Mesenchymal stem cell (in vitro differentiated cells and primary cell): ENCODE measurements around the gene ABHD3.
"Not testable (repeated sequence)": the region's sequence is repeated elsewhere in the genome, so short reads cannot be mapped to it uniquely, and the experiment has no call there.

Source experiments
- DNase-seq: peaks from one replicate; pipeline ENCODE4 v3.0.0-alpha.2; 2013
- H2AFZ ChIP-seq: one replicate; pipeline ENCODE4 v1.6.1; 2013; ENCODE audit warnings: low read depth, mild to moderate bottlenecking, control low read depth, inconsistent platforms, low read length, moderate library complexity
- H2AK5ac ChIP-seq: 2 replicates; pipeline ENCODE4 v1.6.1; 2013; ENCODE audit warnings: low read length, moderate library complexity, mild to moderate bottlenecking, inconsistent platforms; ENCODE audit not compliant: severe bottlenecking
- H2BK120ac ChIP-seq: one replicate; pipeline ENCODE4 v1.6.1; 2013; ENCODE audit warnings: low read depth, mild to moderate bottlenecking, inconsistent platforms, low read length, moderate library complexity
- H2BK12ac ChIP-seq, 2 experiments: one replicate each; pipeline ENCODE4 v1.6.1; 2013; ENCODE audit warnings: inconsistent platforms in 2 of 2, low read length in 2 of 2, mild to moderate bottlenecking in 2 of 2, moderate library complexity in 2 of 2, control low read depth in 1 of 2
- H2BK15ac ChIP-seq: one replicate; pipeline ENCODE4 v1.6.1; 2013; ENCODE audit warnings: mild to moderate bottlenecking, low read depth, inconsistent platforms; ENCODE audit not compliant: poor library complexity, severe bottlenecking
- H2BK5ac ChIP-seq: 2 replicates; pipeline ENCODE4 v1.6.1; 2013; ENCODE audit warnings: low read depth, mild to moderate bottlenecking, low read length, control low read depth, inconsistent platforms; ENCODE audit not compliant: poor library complexity, severe bottlenecking
- H3K14ac ChIP-seq, 2 experiments: one replicate each; pipeline ENCODE4 v1.6.1; 2013; ENCODE audit warnings: inconsistent platforms in 2 of 2, low read length in 2 of 2, control low read depth in 1 of 2, mild to moderate bottlenecking in 1 of 2, moderate library complexity in 1 of 2
- H3K18ac ChIP-seq, 2 experiments: one replicate each; pipeline ENCODE4 v1.6.1; 2013; ENCODE audit warnings: inconsistent platforms in 2 of 2, low read length in 2 of 2, control low read depth in 1 of 2, low read depth in 1 of 2, mild to moderate bottlenecking in 1 of 2
- H3K23ac ChIP-seq, 2 experiments: one replicate each; pipeline ENCODE4 v1.6.1; 2013; ENCODE audit warnings: inconsistent platforms in 2 of 2, low read length in 2 of 2, mild to moderate bottlenecking in 2 of 2, moderate library complexity in 2 of 2, control low read depth in 1 of 2
- H3K27ac ChIP-seq: 2 replicates; pipeline ENCODE4 v1.5.1; 2013; ENCODE audit warnings: mild to moderate bottlenecking, moderate library complexity, low read length, control low read depth, inconsistent platforms; ENCODE audit not compliant: poor library complexity, severe bottlenecking
- H3K27me3 ChIP-seq, 2 experiments: 2 replicates each; pipeline versions ENCODE4 v1.6.1 to v1.7.0; 2013; ENCODE audit warnings: low read length in 2 of 2, mild to moderate bottlenecking in 2 of 2, moderate library complexity in 2 of 2, control low read depth in 1 of 2, inconsistent platforms in 1 of 2; ENCODE audit not compliant: control insufficient read depth in 1 of 2, insufficient read depth in 1 of 2
- H3K36me3 ChIP-seq, 2 experiments: 2 replicates each; pipeline versions ENCODE4 v1.6.1 to v1.7.0; 2013; ENCODE audit warnings: low read length in 2 of 2, control low read depth in 1 of 2, inconsistent platforms in 1 of 2, low read depth in 1 of 2, mild to moderate bottlenecking in 1 of 2; ENCODE audit not compliant: insufficient read depth in 2 of 2, control insufficient read depth in 1 of 2
- H3K4ac ChIP-seq, 2 experiments: one replicate each; pipeline ENCODE4 v1.6.1; 2013; ENCODE audit warnings: inconsistent platforms in 2 of 2, low read length in 2 of 2, mild to moderate bottlenecking in 2 of 2, moderate library complexity in 2 of 2, control low read depth in 1 of 2, low read depth in 1 of 2
- H3K4me1 ChIP-seq: 2 replicates; pipeline ENCODE4 v1.6.1; 2013; ENCODE audit warnings: low read depth, low read length, control low read depth; ENCODE audit not compliant: control insufficient read depth, insufficient read depth
- H3K4me2 ChIP-seq: 2 replicates; pipeline ENCODE4 v1.6.1; 2013; ENCODE audit warnings: low read length, mild to moderate bottlenecking, inconsistent platforms; ENCODE audit not compliant: poor library complexity, severe bottlenecking
- H3K4me3 ChIP-seq, 2 experiments: 2 replicates each; pipeline versions ENCODE4 v1.5.1 to v1.7.0; 2013; ENCODE audit warnings: low read length in 2 of 2, mild to moderate bottlenecking in 2 of 2, control low read depth in 1 of 2, low read depth in 1 of 2; ENCODE audit not compliant: insufficient read depth in 1 of 2
- H3K79me1 ChIP-seq: replicated peaks from 2 replicates; pipeline ENCODE4 v1.6.1; 2013; ENCODE audit warnings: mild to moderate bottlenecking, control low read depth, low read length, inconsistent platforms; ENCODE audit not compliant: poor library complexity, severe bottlenecking
- H3K9ac ChIP-seq: 2 replicates; pipeline ENCODE4 v1.7.0; 2013; ENCODE audit warnings: mild to moderate bottlenecking, low read length, moderate library complexity
- H3K9me3 ChIP-seq: 2 replicates; pipeline ENCODE4 v1.7.0; 2013; ENCODE audit warnings: mild to moderate bottlenecking, low read length; ENCODE audit not compliant: control insufficient read depth
- H4K8ac ChIP-seq: one replicate; pipeline ENCODE4 v1.6.1; 2013; ENCODE audit warnings: inconsistent platforms, mild to moderate bottlenecking, low read length, moderate library complexity
- H4K91ac ChIP-seq: one replicate; pipeline ENCODE4 v1.6.1; 2013; ENCODE audit warnings: mild to moderate bottlenecking, low read length, inconsistent platforms
- WGBS: methylation state at CpG from one replicate; pipeline ENCODE4 v1.1.7; 2013; ENCODE audit warnings: mixed read lengths; 5-methylcytosine and 5-hydroxymethylcytosine counted together

Gene ABHD3

DNA sequence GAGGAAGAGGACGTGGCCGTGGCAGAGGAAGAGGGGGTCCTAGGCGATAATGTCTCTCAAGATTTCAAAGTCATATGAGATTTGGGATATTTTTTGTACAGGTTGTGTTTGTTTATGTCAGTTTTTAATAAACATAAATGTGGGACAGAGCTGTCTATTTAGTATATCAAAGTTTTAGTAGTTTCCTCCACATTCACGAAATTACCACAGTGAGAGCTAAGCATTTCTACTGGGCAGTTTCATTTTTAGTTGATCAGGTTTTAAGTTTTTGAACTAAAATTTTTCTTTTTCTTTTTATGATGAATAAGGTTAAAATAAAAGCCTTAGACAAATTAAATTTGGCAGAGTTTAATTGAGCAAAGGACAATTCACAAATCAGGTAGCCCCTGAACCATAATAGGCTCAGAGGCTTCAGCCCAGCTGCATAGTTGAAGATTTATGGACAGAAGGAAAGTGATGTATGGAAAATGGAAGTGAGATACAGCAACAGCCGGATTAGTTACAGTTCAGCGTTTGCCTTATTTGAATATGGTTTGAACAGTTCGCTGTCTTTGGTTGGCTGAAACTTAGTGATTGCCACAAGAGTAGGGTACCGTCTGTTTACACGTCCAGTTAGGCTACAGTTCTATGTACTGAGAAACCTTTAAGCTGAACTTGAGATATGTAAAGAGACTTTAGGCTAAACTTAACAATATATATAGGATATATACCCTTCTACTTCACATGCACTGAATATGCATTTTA is 75.3 kb downstream of the ABHD3 start:
- Histone ChIP-seq H3K9ac (no peak overlapping the region), H3K4me2 (no peak overlapping the region), H3K14ac (no peak overlapping the region), H3K27me3 (no peaks in the 10 kb centered on the region), H3K4me3 (no peak overlapping the region), H3K18ac (no peak overlapping the region), H2BK120ac (no peak overlapping the region), H2AK5ac (no peak overlapping the region), H3K4me1 (no peaks in the 10 kb centered on the region), H2AFZ (no peak overlapping the region), H3K23ac (no peak overlapping the region), H4K8ac (no peak overlapping the region), H2BK5ac (no peak overlapping the region), H3K27ac (no peak overlapping the region), H3K36me3 (peaks cover 35 to 70% of the 10 kb centered on the region in 2 experiments), H2BK12ac (no peak overlapping the region), H3K4ac (no peak overlapping the region), H3K79me1 (peaks cover 11% of the 10 kb centered on the region), H2BK15ac (no peak overlapping the region), H4K91ac (no peak overlapping the region), H3K9me3 (no peaks in the 10 kb centered on the region)
- WGBS: over 99% methylated on average over 6 of the region's 9 CpGs
- DNase-seq: no peak

DNA sequence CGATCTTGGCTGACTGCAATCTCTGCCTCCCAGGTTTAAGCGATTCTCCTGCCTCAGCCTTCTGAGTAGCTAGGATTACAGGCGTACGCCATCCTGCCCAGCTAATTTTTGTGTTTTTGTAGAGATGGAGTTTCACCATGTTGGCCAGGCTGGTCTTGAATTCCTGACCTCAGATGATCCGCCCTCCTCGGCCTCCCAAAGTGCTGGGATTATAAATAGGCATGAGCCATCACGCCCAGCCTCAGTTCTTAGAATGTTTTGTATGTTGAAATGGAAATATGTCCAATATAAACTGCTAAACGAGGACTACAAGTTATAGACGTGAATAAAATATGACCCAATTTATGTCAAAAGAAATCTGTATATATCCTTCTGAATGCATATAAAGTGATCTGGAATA is 82.9 kb downstream of the ABHD3 start:
- H2BK120ac ChIP-seq, H3K18ac ChIP-seq, H2AK5ac ChIP-seq, H3K4me3 ChIP-seq, H2BK12ac ChIP-seq, H3K9ac ChIP-seq, H2BK15ac ChIP-seq, H3K14ac ChIP-seq, H3K4me1 ChIP-seq, H3K9me3 ChIP-seq, H4K8ac ChIP-seq, DNase-seq, H3K4me2 ChIP-seq, H2BK5ac ChIP-seq, H3K27ac ChIP-seq, H4K91ac ChIP-seq, H2AFZ ChIP-seq, H3K27me3 ChIP-seq, H3K23ac ChIP-seq, H3K4ac ChIP-seq: not testable (repeated sequence)
- WGBS: 96% methylated on average over 7 of the region's 9 CpGs
- H3K36me3 ChIP-seq: peaks cover 33 to 53% of the 10 kb centered on the region in 2 experiments
- peaks cover 11% of the 10 kb centered on the region for H3K79me1 ChIP-seq

DNA sequence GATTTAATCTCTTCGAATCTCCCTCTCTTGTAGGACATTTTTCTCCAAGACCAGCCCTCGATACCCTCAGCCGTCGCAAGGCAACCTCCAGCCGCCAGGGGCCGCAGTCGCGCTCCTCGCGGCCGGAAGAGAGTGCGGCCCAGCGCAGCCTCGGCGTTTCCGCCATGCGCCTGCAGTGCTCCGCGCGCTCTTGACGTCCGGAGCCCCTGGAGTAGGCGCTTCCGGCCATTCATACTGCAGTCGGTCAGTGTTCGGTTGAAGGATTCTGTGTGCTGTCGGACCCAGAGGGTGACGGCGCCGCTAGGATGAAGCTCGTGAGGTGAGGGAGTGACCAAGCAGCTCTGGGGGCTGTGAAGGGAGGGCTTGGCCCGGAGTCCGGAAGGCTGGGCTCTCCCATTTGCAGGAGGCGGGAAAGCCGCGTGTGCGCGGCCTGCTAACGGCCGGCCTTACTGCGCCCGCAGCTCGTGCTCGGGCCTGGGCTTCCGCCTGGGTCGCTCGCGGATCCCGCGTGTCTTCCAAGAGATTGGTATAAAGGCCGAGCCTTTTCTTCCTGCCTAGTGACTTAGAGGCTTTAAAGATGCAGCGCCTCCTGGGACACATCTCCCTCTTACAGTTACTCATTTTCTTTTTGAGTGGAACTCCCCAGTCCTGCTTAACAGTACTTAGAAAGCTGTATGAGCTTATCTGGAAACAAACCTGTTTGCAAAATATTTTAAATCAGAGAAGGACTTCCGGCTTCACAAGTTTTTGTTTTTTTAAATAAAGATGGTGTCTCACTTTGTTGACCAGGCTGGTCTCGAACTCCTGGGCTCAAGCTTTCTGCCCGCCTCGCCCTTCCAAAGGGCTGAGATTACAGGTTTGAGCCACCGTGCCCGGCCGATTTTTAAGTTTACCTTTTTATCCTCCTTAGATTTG is 92.2 kb downstream of the ABHD3 start, which contains the start of gene SNRPD1:
TSS of gene SNRPD1 (plus strand) at position 190 of the 915 bp plus-strand sequence. CDS start at position 306, 116 bp downstream.
- H3K9me3 ChIP-seq: no peaks in the 10 kb centered on the region
- no peaks in the 10 kb centered on the region for H3K79me1 ChIP-seq
- H3K4ac ChIP-seq: peak within 1 kb of the TSS; percentile 57 to 97
- peaks cover 7 to 19% of the 10 kb centered on the region in 2 experiments for H3K36me3 ChIP-seq
- H3K9ac ChIP-seq: peak within 1 kb of the TSS; percentile 99
- peak within 1 kb of the TSS; percentile 84 for H3K27ac ChIP-seq
- peaks cover 3% of the 10 kb centered on the region for H3K4me1 ChIP-seq
- peak within 1 kb of the TSS; percentile 91 to 96 for H3K4me3 ChIP-seq
- H4K91ac ChIP-seq: no peak within 1 kb of the TSS
- peak within 1 kb of the TSS in 1 of 2 experiments; percentile 72 for H3K23ac ChIP-seq
- H3K27me3 ChIP-seq: no peaks in the 10 kb centered on the region
- peak within 1 kb of the TSS; percentile 88 for H2AFZ ChIP-seq
- H3K14ac ChIP-seq: peak within 1 kb of the TSS in 1 of 2 experiments; percentile 81
- peak within 1 kb of the TSS; percentile 5 for H2BK5ac ChIP-seq
- 1% methylated on average over 56 of the region's 59 CpGs for WGBS
- H2AK5ac ChIP-seq: peak within 1 kb of the TSS; percentile 73
- H3K4me2 ChIP-seq: peak within 1 kb of the TSS; percentile 73
- H2BK15ac ChIP-seq: peak within 1 kb of the TSS; percentile 15
- no peak within 1 kb of the TSS for H2BK12ac ChIP-seq
- H4K8ac ChIP-seq: peak within 1 kb of the TSS; percentile 85
- no peak within 1 kb of the TSS for H2BK120ac ChIP-seq
- DNase-seq: peak; percentile 92
- peak within 1 kb of the TSS; percentile 34 to 88 for H3K18ac ChIP-seq
